H1 (cell line): ENCODE data around the gene CYTIP. TPM values are rescaled to one million over a fixed set of nuclear protein-coding genes. Genes with fewer than 3 reads are reported as not detected.

Experiments used
- CTCF ChIA-PET: fragments of 300-600 bp; sonication (Branson Sonifier 250); formaldehyde crosslinking; loops from one replicate; lab custom pipeline; 2021; ENCODE audit not compliant: partially characterized antibody; lab: Charles Lee
- POLR2A ChIA-PET: fragments of 300-600 bp; sonication (Branson Sonifier 250); formaldehyde crosslinking; loops from one replicate; lab custom pipeline; 2021; ENCODE audit warnings: inconsistent platforms; ENCODE audit not compliant: partially characterized antibody; lab: Charles Lee
- DNase-seq, 2 experiments: peaks; one replicate each; pipeline versions ENCODE4 v3.0.0 to v3.0.0-alpha.2; 2010 to 2022; ENCODE audit warnings: low spot score in 2 of 2, low read depth in 1 of 2, mixed read lengths in 1 of 2
- FAIRE-seq: peaks from 2 replicates; lab custom pipeline; 2011; peaks lifted over from hg19 to GRCh38; lab: Jason Lieb, UNC
- H2AFZ ChIP-seq: 2 replicates; pipeline ENCODE4 v1.8.1; 2012; ENCODE audit warnings: low read length, inconsistent platforms
- H2AK5ac ChIP-seq: 2 replicates; pipeline ENCODE4 v1.6.1; 2013; ENCODE audit warnings: low read depth, low read length
- H2BK120ac ChIP-seq: replicated peaks from 2 replicates; pipeline ENCODE3; 2013; ENCODE audit warnings: low read depth, low read length, inconsistent platforms
- H2BK12ac ChIP-seq: 2 replicates; pipeline ENCODE4 v1.6.1; 2013; ENCODE audit warnings: low read depth, low read length
- H2BK15ac ChIP-seq: 2 replicates; pipeline ENCODE4 v1.6.1; 2013; ENCODE audit warnings: low read length
- H2BK20ac ChIP-seq: 2 replicates; pipeline ENCODE4 v1.6.1; 2013; ENCODE audit warnings: low read length
- H2BK5ac ChIP-seq: 2 replicates; pipeline ENCODE4 v1.6.1; 2013; ENCODE audit warnings: low read depth, low read length
- H3K14ac ChIP-seq: 2 replicates; pipeline ENCODE4 v1.6.1; 2013; ENCODE audit warnings: inconsistent platforms; ENCODE audit not compliant: insufficient read length
- H3K18ac ChIP-seq: 2 replicates; pipeline ENCODE4 v1.6.1; 2013; ENCODE audit warnings: low read length; ENCODE audit errors: extremely low read depth
- H3K23ac ChIP-seq: 2 replicates; pipeline ENCODE4 v1.6.1; 2013; ENCODE audit warnings: inconsistent platforms; ENCODE audit not compliant: insufficient read length
- H3K23me2 ChIP-seq: 2 replicates; pipeline ENCODE4 v1.6.1; 2013; ENCODE audit warnings: low read depth, low read length
- H3K27ac ChIP-seq: 2 replicates; pipeline ENCODE4 v1.6.1; 2011; ENCODE audit warnings: low read depth, low read length, inconsistent platforms
- H3K27me3 ChIP-seq, 4 experiments: replicated peaks in 1 of 4; 1 replicate in 1 of 4; 2 replicates in 3 of 4; pipeline versions ENCODE4 v1.6.1 to v1.8.1; 2011 to 2013; ENCODE audit warnings: low read length in 3 of 4, mild to moderate bottlenecking in 3 of 4, inconsistent platforms in 2 of 4, mixed read lengths in 2 of 4, moderate library complexity in 1 of 4; ENCODE audit not compliant: control insufficient read depth in 3 of 4, insufficient read depth in 3 of 4; ENCODE audit errors: extremely low read depth in 1 of 4
- H3K36me3 ChIP-seq, 4 experiments: 2 replicates each; pipeline versions ENCODE4 v1.6.1 to v1.8.1; 2011 to 2013; ENCODE audit warnings: mild to moderate bottlenecking in 4 of 4, low read length in 3 of 4, moderate library complexity in 2 of 4, control low read depth in 1 of 4, inconsistent platforms in 1 of 4; ENCODE audit not compliant: insufficient read depth in 4 of 4, control insufficient read depth in 2 of 4
- H3K4ac ChIP-seq: replicated peaks from 2 replicates; pipeline ENCODE3; 2013; ENCODE audit warnings: low read length, low read depth, mixed read lengths, inconsistent platforms; ENCODE audit not compliant: insufficient read length
- H3K4me1 ChIP-seq, 4 experiments: replicated peaks in 1 of 4; 1 replicate in 1 of 4; 2 replicates in 3 of 4; pipeline versions ENCODE4 v1.6.1 to v1.8.1; 2011 to 2013; ENCODE audit warnings: low read length in 3 of 4, inconsistent platforms in 2 of 4, mixed read lengths in 1 of 4; ENCODE audit not compliant: insufficient read depth in 4 of 4, control insufficient read depth in 3 of 4
- H3K4me2 ChIP-seq, 2 experiments: 2 replicates each; pipeline versions ENCODE4 v1.6.1 to v1.8.1; 2011 to 2013; ENCODE audit warnings: low read depth in 2 of 2, low read length in 2 of 2, control low read depth in 1 of 2, inconsistent platforms in 1 of 2, mild to moderate bottlenecking in 1 of 2; ENCODE audit not compliant: insufficient read depth in 1 of 2
- H3K4me3 ChIP-seq, 4 experiments: fragments of 200-600, 300-600 bp in 1 of 4; sonication (generic), shearing (Covaris generic), sonication (Bioruptor Twin) in 1 of 4; 2 replicates each; pipeline versions ENCODE4 v1.5.1 to v1.8.1; 2011 to 2016; ENCODE audit warnings: low read length in 4 of 4, low read depth in 3 of 4, control low read depth in 2 of 4, inconsistent platforms in 2 of 4, mild to moderate bottlenecking in 2 of 4, mixed read lengths in 1 of 4, moderate library complexity in 1 of 4; ENCODE audit not compliant: insufficient read depth in 2 of 4; ENCODE audit errors: extremely low read depth in 1 of 4
- H3K56ac ChIP-seq: replicated peaks from 2 replicates; pipeline ENCODE3; 2013; ENCODE audit warnings: low read depth, mild to moderate bottlenecking, mixed read lengths, low read length, inconsistent platforms; ENCODE audit not compliant: insufficient read length
- H3K79me1 ChIP-seq: 2 replicates; pipeline ENCODE4 v1.6.1; 2013; ENCODE audit warnings: low read depth, low read length, control low read depth
- H3K79me2 ChIP-seq, 2 experiments: 2 replicates each; pipeline versions ENCODE4 v1.6.1 to v1.8.1; 2012 to 2013; ENCODE audit warnings: low read length in 2 of 2, mild to moderate bottlenecking in 2 of 2, inconsistent platforms in 1 of 2; ENCODE audit not compliant: insufficient read depth in 2 of 2, control insufficient read depth in 1 of 2
- H3K9ac ChIP-seq, 4 experiments: replicated peaks in 1 of 4; 1 replicate in 1 of 4; 2 replicates in 3 of 4; pipeline versions ENCODE4 v1.6.1 to v1.8.1; 2011 to 2013; ENCODE audit warnings: low read depth in 3 of 4, low read length in 3 of 4, control low read depth in 2 of 4, mild to moderate bottlenecking in 2 of 4, moderate library complexity in 2 of 4, inconsistent platforms in 1 of 4; ENCODE audit errors: extremely low read depth in 1 of 4
- H3K9me3 ChIP-seq, 2 experiments: 2 replicates each; pipeline versions ENCODE4 v1.6.1 to v1.8.1; 2012 to 2013; ENCODE audit warnings: mild to moderate bottlenecking in 2 of 2, moderate library complexity in 2 of 2, control low read depth in 1 of 2, inconsistent platforms in 1 of 2, low read depth in 1 of 2, low read length in 1 of 2, mixed read lengths in 1 of 2; ENCODE audit not compliant: insufficient read depth in 2 of 2
- H4K20me1 ChIP-seq, 2 experiments: replicated peaks in 1 of 2; 2 replicates each; pipeline versions ENCODE3 to v1.8.1; 2011 to 2013; ENCODE audit warnings: inconsistent platforms in 2 of 2, low read length in 2 of 2, mild to moderate bottlenecking in 1 of 2; ENCODE audit not compliant: insufficient read depth in 2 of 2, control insufficient read depth in 1 of 2
- H4K5ac ChIP-seq: 2 replicates; pipeline ENCODE4 v1.6.1; 2013; ENCODE audit warnings: low read length, low read depth, mixed read lengths, inconsistent platforms; ENCODE audit not compliant: insufficient read length
- H4K8ac ChIP-seq: 2 replicates; pipeline ENCODE4 v1.8.0; 2013; ENCODE audit warnings: mild to moderate bottlenecking, moderate library complexity, low read length, inconsistent platforms; ENCODE audit not compliant: insufficient read depth; ENCODE audit errors: extremely low read depth
- H4K91ac ChIP-seq: replicated peaks from 2 replicates; pipeline ENCODE3; 2013; ENCODE audit warnings: low read length, mixed read lengths, inconsistent platforms; ENCODE audit not compliant: insufficient read length
- FOSL1 ChIP-seq: IDR thresholded peaks from 2 replicates; pipeline ENCODE4 v1.6.1; 2011; ENCODE audit warnings: mild to moderate bottlenecking, low read depth, low read length, moderate library complexity; ENCODE audit not compliant: insufficient read depth
- JUND ChIP-seq: IDR thresholded peaks from 2 replicates; pipeline ENCODE4 v1.6.1; 2011; ENCODE audit warnings: mild to moderate bottlenecking, improper control_type of control experiment, low read length
- NANOG ChIP-seq: IDR thresholded peaks from 2 replicates; pipeline ENCODE4 v1.6.1; 2011; ENCODE audit warnings: low read length, low read depth, mild to moderate bottlenecking, inconsistent platforms; ENCODE audit not compliant: insufficient read depth, poor library complexity, severe bottlenecking
- SP1 ChIP-seq: IDR thresholded peaks from 2 replicates; pipeline ENCODE4 v1.6.1; 2011; ENCODE audit warnings: low read depth, low read length
- TAF1 ChIP-seq: IDR thresholded peaks from 2 replicates; pipeline ENCODE4 v1.6.1; 2011; ENCODE audit warnings: mild to moderate bottlenecking, low read depth, low read length
- YY1 ChIP-seq: IDR thresholded peaks from 2 replicates; pipeline ENCODE4 v1.6.1; 2011; ENCODE audit warnings: low read depth, mild to moderate bottlenecking, low read length
- ZNF274 ChIP-seq: IDR thresholded peaks from 2 replicates; pipeline ENCODE4 v1.7.0; 2012; ENCODE audit warnings: low read length, borderline replicate concordance; ENCODE audit errors: extremely low read depth
- WGBS, 2 experiments: shearing (Covaris generic) in 1 of 2; methylation state at CpG; one replicate each; pipeline versions ENCODE4 v1.1.6 to v1.1.7; 2013 to 2015; ENCODE audit warnings: low lambda C conversion rate in 2 of 2, mixed read lengths in 2 of 2, inconsistent platforms in 1 of 2, low coverage in 1 of 2, missing lambda C conversion rate in 1 of 2; ENCODE audit not compliant: insufficient replicate concordance in 2 of 2, insufficient coverage in 1 of 2, insufficient read length in 1 of 2; ENCODE audit errors: extremely low coverage in 1 of 2, missing lambda C conversion rate in 1 of 2; 5-methylcytosine and 5-hydroxymethylcytosine counted together
- polyA plus RNA-seq, 7 experiments: library from polyadenylated mRNA; depleted of rRNA in 3 of 7; stranded (reverse) in 5 of 7; unstranded in 2 of 7; fragments of >200 nt in 5 of 7; fragments of 200-250 nt in 2 of 7; gene quantifications; 1 replicate in 5 of 7; 2 replicates in 1 of 7; 4 replicates in 1 of 7; pipeline versions ENCODE4 v1.2.1 to v1.2.3, GENCODE V29; 2011 to 2013; ENCODE audit warnings: missing spikeins in 2 of 7, mixed read lengths in 2 of 7
- total RNA-seq: library from RNA; stranded (reverse); fragmentation: NEBNext Ultra II Directional; extraction: Animal tissue kit (Norgen Biotek cat#: 25700); gene quantifications from 2 replicates; pipeline ENCODE4 v1.2.1, GENCODE V29; 2021
- TF ChIP-seq, protein P1 (sequence below): IDR thresholded peaks from 2 replicates; pipeline ENCODE4 v1.6.1; 2011; ENCODE audit warnings: low read depth, mild to moderate bottlenecking, low read length; ENCODE audit not compliant: insufficient read depth

Gene CYTIP
- total and polyA plus RNA-seq, 2 of the 8 experiments (the other 6 are each of a cell fraction or from before 2014, with no cell fraction given): 0.12 TPM; not detected in 1

GRCh38 chr2:157421331-157421944 is 22.5 kb downstream of the CYTIP start:
- no peak overlapping the region for H3K56ac ChIP-seq
- H4K20me1 ChIP-seq: no peaks in the 10 kb centered on the region
- H4K5ac ChIP-seq: no peak overlapping the region
- no peaks in the 10 kb centered on the region for H3K23me2 ChIP-seq
- no peak overlapping the region for H2BK15ac ChIP-seq
- no peak overlapping the region for H3K4ac ChIP-seq
- no peak overlapping the region for H3K9ac ChIP-seq
- H3K27me3 ChIP-seq: no peaks in the 10 kb centered on the region
- no peak overlapping the region for H2BK12ac ChIP-seq
- H3K4me2 ChIP-seq: no peak overlapping the region
- TF ChIP-seq ZNF274 (no peak), JUND (no peak), YY1 (no peak), FOSL1 (no peak), SP1 (no peak), TAF1 (no peak), NANOG (no peak)
- TF ChIP-seq, protein P1, sequence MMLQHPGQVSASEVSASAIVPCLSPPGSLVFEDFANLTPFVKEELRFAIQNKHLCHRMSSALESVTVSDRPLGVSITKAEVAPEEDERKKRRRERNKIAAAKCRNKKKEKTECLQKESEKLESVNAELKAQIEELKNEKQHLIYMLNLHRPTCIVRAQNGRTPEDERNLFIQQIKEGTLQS: no peak
- H3K14ac ChIP-seq: no peak overlapping the region
- H4K91ac ChIP-seq: no peak overlapping the region
- no peaks in the 10 kb centered on the region for H3K4me1 ChIP-seq
- H3K4me3 ChIP-seq: no peak overlapping the region
- no peaks in the 10 kb centered on the region for H3K36me3 ChIP-seq
- H2BK20ac ChIP-seq: no peak overlapping the region
- H2AFZ ChIP-seq: no peak overlapping the region
- H2BK5ac ChIP-seq: no peak overlapping the region
- POLR2A ChIA-PET: no interaction called here
- H3K18ac ChIP-seq: no peak overlapping the region
- WGBS, 2 experiments: 87% methylated on average over 2 of the region's 2 CpGs; no CpG with 5 or more reads in 1 of the 2 experiments
- no peak overlapping the region for H3K23ac ChIP-seq
- no peaks in the 10 kb centered on the region for H3K79me1 ChIP-seq
- CTCF ChIA-PET: interaction anchor here (0.7 to 1.2 kb wide), 2 partner anchors 9 to 119 kb away, joined by 3 read pairs; no protein-coding TSS in a partner anchor
- FAIRE-seq (no peak), DNase-seq (no peak)
- no peaks in the 10 kb centered on the region for H3K9me3 ChIP-seq
- H4K8ac ChIP-seq: no peak overlapping the region
- H3K79me2 ChIP-seq: no peaks in the 10 kb centered on the region
- no peak overlapping the region for H2BK120ac ChIP-seq
- H3K27ac ChIP-seq: no peak overlapping the region
- no peak overlapping the region for H2AK5ac ChIP-seq
